Naive B cell (primary cell): ENCODE measurements around the gene SPACA4. TPM values are rescaled to one million over a fixed set of nuclear protein-coding genes. Genes with fewer than 3 reads are reported as not detected.

Source experiments
- ATAC-seq, 2 donors: fragments of 150-1000 bp; cut with Tn5 transposase; 2 replicates each; pipeline ENCODE4 v1.10.0; 2021; ENCODE audit warnings: low read depth in 2 of 2, mild to moderate bottlenecking in 2 of 2, moderate library complexity in 2 of 2
- DNase-seq: peaks from one replicate; pipeline ENCODE4 v3.0.0; 2022
- H3K27ac Mint-ChIP-seq, 6 donors: one replicate each; pipeline ENCODE4 v1.8.0; 2020 to 2022; ENCODE audit warnings: mild to moderate bottlenecking in 6 of 6, mixed read lengths in 6 of 6, moderate library complexity in 5 of 6, inconsistent platforms in 2 of 6
- H3K27me3 Mint-ChIP-seq, 3 donors: one replicate each; pipeline ENCODE4 v1.8.0; 2021 to 2022; ENCODE audit warnings: mixed read lengths in 3 of 3, mild to moderate bottlenecking in 1 of 3
- H3K36me3 Mint-ChIP-seq, 2 donors: one replicate each; pipeline ENCODE4 v1.8.0; 2020 to 2022; ENCODE audit warnings: mixed read lengths in 2 of 2, inconsistent platforms in 1 of 2, mild to moderate bottlenecking in 1 of 2
- H3K4me1 Mint-ChIP-seq, 3 donors: one replicate each; pipeline ENCODE4 v1.8.0; 2020 to 2022; ENCODE audit warnings: mixed read lengths in 3 of 3, inconsistent platforms in 1 of 3, mild to moderate bottlenecking in 1 of 3, moderate library complexity in 1 of 3
- H3K4me3 Mint-ChIP-seq, 8 donors: one replicate each; pipeline ENCODE4 v1.8.0; 2020 to 2022; ENCODE audit warnings: mild to moderate bottlenecking in 8 of 8, mixed read lengths in 8 of 8, moderate library complexity in 8 of 8, inconsistent platforms in 2 of 8
- H3K9me3 Mint-ChIP-seq, 7 donors: one replicate each; pipeline ENCODE4 v1.8.0; 2020 to 2022; ENCODE audit warnings: mixed read lengths in 7 of 7, mild to moderate bottlenecking in 5 of 7, inconsistent platforms in 2 of 7, moderate library complexity in 1 of 7
- polyA plus RNA-seq, 6 donors: library from polyadenylated mRNA; unstranded; fragments of 300-500 nt; fragmentation: Illumina TruSeq; gene quantifications; one replicate each; pipeline ENCODE4 v1.2.3, GENCODE V29; 2021; ENCODE audit warnings: low read depth in 6 of 6

SPACA4 gene
- polyA plus RNA-seq, 6 donors from 2014 or later: not detected

- peaks cover 0 to 1% (median under 1%) of the 10 kb centered on the region in 3 donors for H3K27me3 Mint-ChIP-seq
- peak overlapping the region in 1 of 8 donors; percentile 42 for H3K4me3 Mint-ChIP-seq
- H3K4me1 Mint-ChIP-seq: peaks cover 4 to 6% (median 5%) of the 10 kb centered on the region in 3 donors
- DNase-seq (no peak), ATAC-seq (no peak)
- no peak overlapping the region for H3K27ac Mint-ChIP-seq
- no peaks in the 10 kb centered on the region for H3K36me3 Mint-ChIP-seq
- no peaks in the 10 kb centered on the region for H3K9me3 Mint-ChIP-seq
Observed at GRCh38 chr19:48603850-48604249, 2.7 kb upstream of the SPACA4 start.

GRCh38 chr19:48607359-48607755 is 815 bp downstream of the SPACA4 start:
- ATAC-seq (no peak), DNase-seq (no peak)
- H3K4me1 Mint-ChIP-seq: peaks cover 6 to 12% (median 8%) of the 10 kb centered on the region in 3 donors
- peak overlapping the region in 1 of 6 donors; percentile 66 for H3K27ac Mint-ChIP-seq
- H3K36me3 Mint-ChIP-seq: no peaks in the 10 kb centered on the region
- no peaks in the 10 kb centered on the region for H3K27me3 Mint-ChIP-seq
- H3K9me3 Mint-ChIP-seq: no peaks in the 10 kb centered on the region
- H3K4me3 Mint-ChIP-seq: no peak overlapping the region

- Mint-ChIP-seq H3K27ac (peak overlapping the region in 2 of 6 donors; percentile 38 to 89), H3K4me1 (peaks cover 9 to 17% (median 11%) of the 10 kb centered on the region in 3 donors), H3K9me3 (no peaks in the 10 kb centered on the region), H3K27me3 (no peaks in the 10 kb centered on the region), H3K4me3 (peak overlapping the region in 6 of 8 donors; percentile 5 to 75 (median 50)), H3K36me3 (no peaks in the 10 kb centered on the region)
- DNase-seq: peak; percentile 65
- ATAC-seq: peak; percentile 98 to 99
Observed at GRCh38 chr19:48608798-48609263, 2.3 kb downstream of the SPACA4 start.

GRCh38 chr19:48609571-48610108 is 3.1 kb downstream of the SPACA4 start:
- DNase-seq (no peak), ATAC-seq (no peak)
- Mint-ChIP-seq H3K4me1 (peaks cover 15 to 20% (median 17%) of the 10 kb centered on the region in 3 donors), H3K9me3 (no peaks in the 10 kb centered on the region), H3K4me3 (no peak overlapping the region), H3K27me3 (no peaks in the 10 kb centered on the region), H3K27ac (no peak overlapping the region), H3K36me3 (no peaks in the 10 kb centered on the region)

- Mint-ChIP-seq H3K27ac (peak overlapping the region in 1 of 6 donors; percentile 59), H3K4me3 (peak overlapping the region in 1 of 8 donors; percentile 25), H3K27me3 (no peaks in the 10 kb centered on the region), H3K36me3 (no peaks in the 10 kb centered on the region), H3K4me1 (peaks cover 21 to 30% (median 26%) of the 10 kb centered on the region in 3 donors), H3K9me3 (no peaks in the 10 kb centered on the region)
- ATAC-seq: no peak
- no peak for DNase-seq
Observed at GRCh38 chr19:48611872-48612271, 5.3 kb downstream of the SPACA4 start.

- Mint-ChIP-seq H3K27ac (peak overlapping the region in 1 of 6 donors; percentile 34), H3K4me3 (peak overlapping the region in 1 of 8 donors; percentile 44), H3K4me1 (peaks cover 32 to 38% (median 34%) of the 10 kb centered on the region in 3 donors), H3K36me3 (no peaks in the 10 kb centered on the region), H3K9me3 (no peaks in the 10 kb centered on the region), H3K27me3 (no peaks in the 10 kb centered on the region)
- no peak for DNase-seq
- no peak for ATAC-seq
Observed at GRCh38 chr19:48613024-48613851, 6.7 kb downstream of the SPACA4 start.

- Mint-ChIP-seq H3K4me1 (peaks cover 32 to 36% (median 33%) of the 10 kb centered on the region in 3 donors), H3K9me3 (no peaks in the 10 kb centered on the region), H3K4me3 (peak overlapping the region in 2 of 8 donors; percentile 39 to 48), H3K27me3 (no peaks in the 10 kb centered on the region), H3K27ac (peak overlapping the region in 4 of 6 donors; percentile 70 to 83 (median 72)), H3K36me3 (no peaks in the 10 kb centered on the region)
- ATAC-seq (no peak), DNase-seq (no peak)
Observed at GRCh38 chr19:48613852-48614435, 7.4 kb downstream of the SPACA4 start.

GRCh38 chr19:48614436-48615230 is 8.1 kb downstream of the SPACA4 start, which contains the start of gene FAM83E:
Gene FAM83E (minus strand): TSS chr19:48615076. CDS start chr19:48613372, 1,704 bp downstream.
- no peaks in the 10 kb centered on the region for H3K36me3 Mint-ChIP-seq
- DNase-seq: no peak

GRCh38 chr19:48615231-48616040 is 8.9 kb downstream of the SPACA4 start:
- peak overlapping the region in 3 of 6 donors; percentile 36 to 88 (median 47) for H3K27ac Mint-ChIP-seq
- no peak for DNase-seq

More at GRCh38 chr19:48614436-48615230, 8.1 kb downstream of the SPACA4 start, which contains the start of gene FAM83E:
- Mint-ChIP-seq H3K4me3 (peak within 1 kb of the TSS in 6 of 8 donors; percentile 15 to 73 (median 52)), H3K27ac (peak within 1 kb of the TSS in 5 of 6 donors; percentile 70 to 88 (median 73)), H3K27me3 (no peaks in the 10 kb centered on the region), H3K9me3 (no peaks in the 10 kb centered on the region), H3K4me1 (peaks cover 34 to 36% (median 35%) of the 10 kb centered on the region in 3 donors)
- no peak for ATAC-seq

GRCh38 chr19:48616041-48616436 is 9.5 kb downstream of the SPACA4 start:
- H3K36me3 Mint-ChIP-seq: no peaks in the 10 kb centered on the region
- ATAC-seq: no peak
- peaks cover 37 to 43% (median 42%) of the 10 kb centered on the region in 3 donors for H3K4me1 Mint-ChIP-seq
- no peak for DNase-seq
- H3K27ac Mint-ChIP-seq: peak overlapping the region in 4 of 6 donors; percentile 47 to 69 (median 54)
- H3K27me3 Mint-ChIP-seq: no peaks in the 10 kb centered on the region
- H3K9me3 Mint-ChIP-seq: no peaks in the 10 kb centered on the region
- peak overlapping the region in 7 of 8 donors; percentile 13 to 90 (median 47) for H3K4me3 Mint-ChIP-seq

More at GRCh38 chr19:48615231-48616040, 8.9 kb downstream of the SPACA4 start:
- peaks cover 37 to 43% (median 42%) of the 10 kb centered on the region in 3 donors for H3K4me1 Mint-ChIP-seq
- H3K36me3 Mint-ChIP-seq: no peaks in the 10 kb centered on the region
- peak overlapping the region in 5 of 8 donors; percentile 15 to 73 (median 55) for H3K4me3 Mint-ChIP-seq
- no peaks in the 10 kb centered on the region for H3K9me3 Mint-ChIP-seq
- H3K27me3 Mint-ChIP-seq: no peaks in the 10 kb centered on the region
- ATAC-seq: no peak

GRCh38 chr19:48616491-48617056 is 10.0 kb downstream of the SPACA4 start:
- ATAC-seq: no peak
- H3K4me1 Mint-ChIP-seq: peaks cover 37 to 43% (median 42%) of the 10 kb centered on the region in 3 donors
- peak overlapping the region in 4 of 6 donors; percentile 28 to 78 (median 68) for H3K27ac Mint-ChIP-seq
- no peaks in the 10 kb centered on the region for H3K9me3 Mint-ChIP-seq
- H3K4me3 Mint-ChIP-seq: peak overlapping the region; percentile 13 to 98 (median 68)
- no peaks in the 10 kb centered on the region for H3K27me3 Mint-ChIP-seq
- DNase-seq: no peak
- H3K36me3 Mint-ChIP-seq: no peaks in the 10 kb centered on the region
